Fibroblast of lung (primary cell): ENCODE measurements around the gene MRPS33. TPM values are rescaled to one million over a fixed set of nuclear protein-coding genes. Genes with fewer than 3 reads are reported as not detected.

Experiments
- DNase-seq, 2 donors: peaks; one replicate each; pipeline versions ENCODE4 v3.0.0 to v3.0.0-alpha.2; 2010; ENCODE audit warnings: low read depth in 2 of 2
- H2AFZ ChIP-seq: 2 replicates; pipeline ENCODE4 v1.5.1; 2012; ENCODE audit warnings: low read length, control low read depth, inconsistent platforms
- H3K27ac ChIP-seq: 2 replicates; pipeline ENCODE4 v1.5.1; 2011; ENCODE audit warnings: low read length, control low read depth; ENCODE audit not compliant: insufficient read depth
- H3K27me3 ChIP-seq: 2 replicates; pipeline ENCODE4 v1.5.1; 2011; ENCODE audit warnings: mild to moderate bottlenecking, low read length; ENCODE audit not compliant: control insufficient read depth, insufficient read depth
- H3K36me3 ChIP-seq: 2 replicates; pipeline ENCODE4 v1.5.1; 2011; ENCODE audit warnings: low read length; ENCODE audit not compliant: control insufficient read depth, insufficient read depth
- H3K4me1 ChIP-seq: 2 replicates; pipeline ENCODE4 v1.5.1; 2011; ENCODE audit warnings: low read length; ENCODE audit not compliant: control insufficient read depth, insufficient read depth; ENCODE audit errors: extremely low read depth
- H3K4me2 ChIP-seq: 2 replicates; pipeline ENCODE4 v1.5.1; 2011; ENCODE audit warnings: low read length, control low read depth; ENCODE audit not compliant: insufficient read depth; ENCODE audit errors: extremely low read depth
- H3K4me3 ChIP-seq, 4 experiments: fragments of 200-600 bp in 1 of 4; sonication (generic) in 1 of 4; replicated peaks in 1 of 4; 2 replicates each; pipeline ENCODE4 v1.5.1; 2011 to 2016; ENCODE audit warnings: low read length in 4 of 4, low read depth in 3 of 4, mild to moderate bottlenecking in 3 of 4, control low read depth in 2 of 4, inconsistent platforms in 1 of 4, mixed read lengths in 1 of 4; ENCODE audit not compliant: insufficient read depth in 1 of 4; ENCODE audit errors: control extremely low read depth in 1 of 4
- H3K79me2 ChIP-seq: 2 replicates; pipeline ENCODE4 v1.5.1; 2012; ENCODE audit warnings: mild to moderate bottlenecking, low read length, inconsistent platforms; ENCODE audit not compliant: control insufficient read depth, insufficient read depth
- H3K9ac ChIP-seq: 2 replicates; pipeline ENCODE4 v1.5.1; 2011; ENCODE audit warnings: mild to moderate bottlenecking, low read length, control low read depth; ENCODE audit not compliant: insufficient read depth
- H3K9me3 ChIP-seq: 2 replicates; pipeline ENCODE4 v1.5.1; 2012; ENCODE audit warnings: low read depth, low read length; ENCODE audit not compliant: control insufficient read depth, insufficient read depth
- H4K20me1 ChIP-seq: 2 replicates; pipeline ENCODE4 v1.5.1; 2011; ENCODE audit warnings: low read length; ENCODE audit not compliant: control insufficient read depth, insufficient read depth; ENCODE audit errors: extremely low read depth
- EZH2 ChIP-seq: IDR thresholded peaks from 2 replicates; pipeline ENCODE4 v1.5.1; 2012; ENCODE audit warnings: low read length, control low read depth, mild to moderate bottlenecking; ENCODE audit errors: missing control alignments
- polyA plus RNA-seq, 2 donors: library from polyadenylated mRNA; depleted of rRNA in 1 of 2; stranded (reverse) in 1 of 2; unstranded in 1 of 2; fragments of >200 nt; gene quantifications; 2 replicates each; pipeline ENCODE4 v1.2.1, GENCODE V29; 2011 to 2012; ENCODE audit warnings: missing spikeins in 1 of 2
- total RNA-seq: library from RNA; depleted of rRNA; stranded (reverse); fragments of >200 nt; gene quantifications from 2 replicates; pipeline ENCODE4 v1.2.1, GENCODE V29; 2014
- TF ChIP-seq, protein P1 (sequence below), 2 donors: IDR thresholded peaks in 1 of 2; conservative IDR thresholded peaks in 1 of 2; 1 replicate in 1 of 2; 2 replicates in 1 of 2; pipeline ENCODE4 v1.5.1; 2011 to 2012; ENCODE audit warnings: low read length in 2 of 2, control low read depth in 1 of 2, inconsistent platforms in 1 of 2, low read depth in 1 of 2, mild to moderate bottlenecking in 1 of 2

MRPS33 gene
- total and polyA plus RNA-seq, 2 donors (not counting 1 experiment from before 2014, with no cell fraction given) = 40.1 to 64.8 TPM

DNA sequence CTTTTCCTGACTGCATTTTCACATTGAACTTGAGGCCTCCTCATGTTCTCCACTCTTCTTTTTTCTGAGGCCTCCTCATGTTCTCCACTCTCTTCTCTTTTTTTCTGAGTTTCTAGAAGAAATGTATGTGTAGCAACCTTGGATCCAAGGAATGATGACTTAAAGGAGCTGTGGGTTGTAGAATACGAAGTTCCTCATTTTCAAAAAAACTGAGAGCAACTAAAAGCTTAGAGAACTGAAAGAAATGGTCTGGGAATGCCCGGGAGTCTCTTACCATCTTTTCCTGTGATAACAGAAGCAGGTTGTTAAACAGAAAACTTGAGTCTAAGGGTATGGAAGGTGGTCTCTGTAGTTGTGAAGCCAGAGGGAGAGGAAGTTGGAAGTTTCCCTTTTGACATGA, 32.8 kb downstream of the MRPS33 start:
- DNase-seq = no peak
- no peak overlapping the region for H3K4me3 ChIP-seq
- no peak overlapping the region for H3K9ac ChIP-seq
- H3K9me3 ChIP-seq = no peaks in the 10 kb centered on the region
- H3K4me2 ChIP-seq = no peak overlapping the region
- H2AFZ ChIP-seq = no peak overlapping the region
- H3K4me1 ChIP-seq = no peaks in the 10 kb centered on the region
- no peak overlapping the region for H3K27ac ChIP-seq
- no peaks in the 10 kb centered on the region for H3K79me2 ChIP-seq
- H3K36me3 ChIP-seq = no peaks in the 10 kb centered on the region
- no peaks in the 10 kb centered on the region for H3K27me3 ChIP-seq
- TF ChIP-seq EZH2 = no peak
- TF ChIP-seq, protein P1, sequence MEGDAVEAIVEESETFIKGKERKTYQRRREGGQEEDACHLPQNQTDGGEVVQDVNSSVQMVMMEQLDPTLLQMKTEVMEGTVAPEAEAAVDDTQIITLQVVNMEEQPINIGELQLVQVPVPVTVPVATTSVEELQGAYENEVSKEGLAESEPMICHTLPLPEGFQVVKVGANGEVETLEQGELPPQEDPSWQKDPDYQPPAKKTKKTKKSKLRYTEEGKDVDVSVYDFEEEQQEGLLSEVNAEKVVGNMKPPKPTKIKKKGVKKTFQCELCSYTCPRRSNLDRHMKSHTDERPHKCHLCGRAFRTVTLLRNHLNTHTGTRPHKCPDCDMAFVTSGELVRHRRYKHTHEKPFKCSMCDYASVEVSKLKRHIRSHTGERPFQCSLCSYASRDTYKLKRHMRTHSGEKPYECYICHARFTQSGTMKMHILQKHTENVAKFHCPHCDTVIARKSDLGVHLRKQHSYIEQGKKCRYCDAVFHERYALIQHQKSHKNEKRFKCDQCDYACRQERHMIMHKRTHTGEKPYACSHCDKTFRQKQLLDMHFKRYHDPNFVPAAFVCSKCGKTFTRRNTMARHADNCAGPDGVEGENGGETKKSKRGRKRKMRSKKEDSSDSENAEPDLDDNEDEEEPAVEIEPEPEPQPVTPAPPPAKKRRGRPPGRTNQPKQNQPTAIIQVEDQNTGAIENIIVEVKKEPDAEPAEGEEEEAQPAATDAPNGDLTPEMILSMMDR (conservative IDR thresholded peaks at IDR 0.05 in 1 of 2, IDR thresholded peaks at IDR 0.05 in 1 of 2; ENCODE audit: low read depth in 1 of 2, low read length in 2 of 2) = no peak
- H4K20me1 ChIP-seq = no peaks in the 10 kb centered on the region

DNA sequence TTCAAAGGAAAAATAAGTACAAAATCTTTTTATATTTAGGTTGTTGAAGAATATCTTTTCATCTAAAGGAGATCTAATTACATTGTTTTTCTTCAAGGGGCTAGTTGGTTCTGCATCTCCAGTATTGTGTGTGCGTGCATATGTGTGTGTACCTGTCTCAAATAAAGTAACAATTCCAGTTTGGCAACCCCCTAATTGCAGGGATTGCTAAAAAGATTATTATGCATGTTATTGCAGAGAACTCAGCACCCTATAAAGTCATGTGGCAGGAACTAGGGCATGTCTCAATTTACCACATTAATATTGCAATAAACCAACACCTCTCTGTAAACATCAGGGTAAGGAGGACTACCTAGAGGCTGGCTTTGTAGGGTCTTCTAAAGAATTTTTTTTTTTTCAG, 37.0 kb downstream of the MRPS33 start:
- Histone ChIP-seq H3K9me3 (no peaks in the 10 kb centered on the region), H3K4me1 (no peaks in the 10 kb centered on the region), H3K27ac (no peak overlapping the region), H3K4me3 (no peak overlapping the region), H3K36me3 (no peaks in the 10 kb centered on the region), H4K20me1 (no peaks in the 10 kb centered on the region), H3K9ac (no peak overlapping the region), H3K27me3 (peaks cover 2% of the 10 kb centered on the region), H3K79me2 (no peaks in the 10 kb centered on the region), H2AFZ (no peak overlapping the region), H3K4me2 (no peak overlapping the region)
- no peak for DNase-seq
- TF ChIP-seq, protein P1 (conservative IDR thresholded peaks at IDR 0.05 in 1 of 2, IDR thresholded peaks at IDR 0.05 in 1 of 2; ENCODE audit: low read depth in 1 of 2, low read length in 2 of 2) = no peak
- no peak for TF ChIP-seq EZH2

DNA sequence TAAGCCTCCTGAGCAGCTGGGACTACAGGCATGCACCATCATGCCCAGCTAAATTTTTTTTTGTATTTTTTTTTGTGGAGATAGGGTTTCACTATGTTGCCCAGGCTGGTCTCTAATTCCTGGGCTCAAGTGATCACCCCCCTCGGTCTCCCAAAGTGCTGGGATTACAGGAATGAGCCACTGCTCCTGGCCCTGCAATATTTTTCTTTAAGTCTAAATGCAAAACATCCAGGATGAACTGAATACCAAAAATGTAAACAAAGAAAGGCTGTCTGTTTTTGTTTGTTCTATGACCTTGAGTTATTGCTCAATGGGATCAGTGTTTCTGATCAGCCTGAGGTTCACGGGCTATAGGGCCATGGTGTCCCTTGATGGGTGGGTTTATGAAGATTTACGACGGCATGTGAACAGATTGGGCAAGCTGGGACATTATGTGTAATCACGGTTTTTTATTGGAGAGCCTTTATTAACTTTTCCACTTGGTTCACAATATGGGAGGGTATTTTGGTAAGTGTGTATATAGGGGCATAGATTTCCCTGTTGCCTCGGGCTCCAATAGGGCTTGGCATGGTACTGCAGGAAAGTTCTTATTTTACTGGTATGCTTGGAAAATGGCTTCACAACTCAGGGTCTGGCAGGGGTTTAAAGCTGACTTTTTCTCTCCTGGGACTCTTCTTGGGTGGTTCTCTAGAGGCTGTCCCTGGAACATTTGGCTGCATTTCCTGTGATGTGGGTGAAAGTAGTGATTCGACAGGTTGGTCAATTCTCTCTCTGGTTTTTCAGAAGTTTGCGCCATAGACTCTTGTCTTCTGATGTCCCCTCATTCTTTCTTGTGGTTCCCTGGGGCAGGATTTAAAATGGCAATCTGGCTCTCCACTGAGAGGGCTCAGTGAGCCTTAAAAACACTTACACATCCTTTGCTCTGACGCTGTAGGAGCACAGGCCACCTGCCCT, 41.6 kb downstream of the MRPS33 start:
- H2AFZ ChIP-seq = no peak overlapping the region
- H3K27ac ChIP-seq = no peak overlapping the region
- peaks cover 2% of the 10 kb centered on the region for H3K27me3 ChIP-seq
- H3K36me3 ChIP-seq = no peaks in the 10 kb centered on the region
- no peak for DNase-seq
- H3K4me2 ChIP-seq = no peak overlapping the region
- no peak overlapping the region for H3K4me3 ChIP-seq
- TF ChIP-seq EZH2 = no peak
- TF ChIP-seq, protein P1 (conservative IDR thresholded peaks at IDR 0.05 in 1 of 2, IDR thresholded peaks at IDR 0.05 in 1 of 2; ENCODE audit: low read depth in 1 of 2, low read length in 2 of 2) = no peak
- no peaks in the 10 kb centered on the region for H3K79me2 ChIP-seq
- no peaks in the 10 kb centered on the region for H4K20me1 ChIP-seq
- no peaks in the 10 kb centered on the region for H3K4me1 ChIP-seq
- no peaks in the 10 kb centered on the region for H3K9me3 ChIP-seq
- no peak overlapping the region for H3K9ac ChIP-seq
